ACC112 (cell line): ENCODE results near the gene THRB.

ENCODE experiments used
- H2AFZ ChIP-seq: fragments of 200-600 bp; sonication (generic); one replicate; pipeline ENCODE4 v1.6.0; 2017; ENCODE audit warnings: antibody characterized with exemption, low read length; ENCODE audit not compliant: unreplicated experiment
- H3K27ac ChIP-seq: fragments of 200-600 bp; sonication (generic); 2 replicates; pipeline ENCODE4 v1.5.1; 2014; ENCODE audit warnings: low read depth, mild to moderate bottlenecking, antibody characterized with exemption, low read length, moderate library complexity
- H3K27me3 ChIP-seq: fragments of 200-600 bp; sonication (generic); 2 replicates; pipeline ENCODE4 v1.6.1; 2014; ENCODE audit warnings: mild to moderate bottlenecking, antibody characterized with exemption, low read length, moderate library complexity, mixed read lengths; ENCODE audit not compliant: insufficient read depth
- H3K36me3 ChIP-seq: fragments of 200-600 bp; sonication (generic); 2 replicates; pipeline ENCODE4 v1.6.1; 2016; ENCODE audit warnings: mild to moderate bottlenecking, antibody characterized with exemption, low read length, moderate library complexity, mixed read lengths; ENCODE audit not compliant: insufficient read depth
- H3K4me1 ChIP-seq: fragments of 200-600 bp; sonication (generic); one replicate; pipeline ENCODE4 v1.6.1; 2016; ENCODE audit warnings: low read length, mixed read lengths; ENCODE audit not compliant: insufficient read depth, unreplicated experiment, control insufficient read depth
- H3K4me3 ChIP-seq: fragments of 200-600 bp; sonication (generic); 2 replicates; pipeline ENCODE4 v1.5.1; 2014; ENCODE audit warnings: mild to moderate bottlenecking, low read depth, low read length
- H3K79me2 ChIP-seq: fragments of 200-600 bp; sonication (generic); one replicate; pipeline ENCODE4 v1.6.0; 2016; ENCODE audit warnings: low read length; ENCODE audit not compliant: control insufficient read depth, unreplicated experiment, insufficient read depth

THRB gene

GRCh38 chr3:24512564-24513197 lies 18.0 kb upstream of the THRB start:
- Histone ChIP-seq H3K27me3 (no peaks in the 10 kb centered on the region), H3K4me3 (no peak overlapping the region), H3K36me3 (no peaks in the 10 kb centered on the region), H3K79me2 (no peaks in the 10 kb centered on the region), H3K27ac (no peak overlapping the region), H3K4me1 (peaks cover 27% of the 10 kb centered on the region), H2AFZ (peak overlapping the region; percentile 26)

- H3K4me3 ChIP-seq, result no peak overlapping the region
- H3K4me1 ChIP-seq, result peaks cover 35% of the 10 kb centered on the region
- no peak overlapping the region for H3K27ac ChIP-seq
- H2AFZ ChIP-seq, result no peak overlapping the region
- no peaks in the 10 kb centered on the region for H3K27me3 ChIP-seq
- H3K79me2 ChIP-seq, result no peaks in the 10 kb centered on the region
- no peaks in the 10 kb centered on the region for H3K36me3 ChIP-seq
These were observed 15.5 kb upstream of the THRB start for GRCh38 chr3:24510030-24510648.

GRCh38 chr3:24508423-24508839 lies 13.8 kb upstream of the THRB start:
- H3K79me2 ChIP-seq, result no peaks in the 10 kb centered on the region
- peak overlapping the region; percentile 84 for H3K27ac ChIP-seq
- no peaks in the 10 kb centered on the region for H3K27me3 ChIP-seq
- peaks cover 28% of the 10 kb centered on the region for H3K4me1 ChIP-seq
- H3K4me3 ChIP-seq, result no peak overlapping the region; the same call in 1 of the 2 replicates
- no peak overlapping the region for H2AFZ ChIP-seq
- no peaks in the 10 kb centered on the region for H3K36me3 ChIP-seq

GRCh38 chr3:24507776-24508422 lies 13.2 kb upstream of the THRB start:
- peak overlapping the region; percentile 84 for H3K27ac ChIP-seq
- no peaks in the 10 kb centered on the region for H3K27me3 ChIP-seq
- no peaks in the 10 kb centered on the region for H3K36me3 ChIP-seq
- no peaks in the 10 kb centered on the region for H3K79me2 ChIP-seq
- peak overlapping the region; percentile 17; the same call in 1 of the 2 replicates for H3K4me3 ChIP-seq
- H2AFZ ChIP-seq, result peak overlapping the region; percentile 66
- peaks cover 24% of the 10 kb centered on the region for H3K4me1 ChIP-seq

GRCh38 chr3:24506966-24507775 lies 12.5 kb upstream of the THRB start:
- Histone ChIP-seq H3K79me2 (no peaks in the 10 kb centered on the region), H3K27me3 (no peaks in the 10 kb centered on the region), H3K27ac (peak overlapping the region; percentile 84), H3K4me3 (peak overlapping the region; percentile 17; the same call in 1 of the 2 replicates), H2AFZ (peak overlapping the region; percentile 66), H3K4me1 (peaks cover 26% of the 10 kb centered on the region), H3K36me3 (no peaks in the 10 kb centered on the region)

GRCh38 chr3:24505691-24506550 lies 11.3 kb upstream of the THRB start:
- Histone ChIP-seq H3K4me3 (no peak overlapping the region), H3K4me1 (peaks cover 30% of the 10 kb centered on the region), H2AFZ (no peak overlapping the region), H3K79me2 (no peaks in the 10 kb centered on the region), H3K36me3 (no peaks in the 10 kb centered on the region), H3K27ac (no peak overlapping the region), H3K27me3 (no peaks in the 10 kb centered on the region)

- Histone ChIP-seq H3K4me3 (no peak overlapping the region), H3K4me1 (peaks cover 42% of the 10 kb centered on the region), H2AFZ (no peak overlapping the region), H3K36me3 (no peaks in the 10 kb centered on the region), H3K79me2 (no peaks in the 10 kb centered on the region), H3K27ac (no peak overlapping the region), H3K27me3 (no peaks in the 10 kb centered on the region)
These were observed 10.1 kb upstream of the THRB start for GRCh38 chr3:24504772-24505171.

GRCh38 chr3:24503616-24504113 lies 9.0 kb upstream of the THRB start:
- no peak overlapping the region for H2AFZ ChIP-seq
- no peak overlapping the region for H3K27ac ChIP-seq
- H3K27me3 ChIP-seq, result no peaks in the 10 kb centered on the region
- peaks cover 38% of the 10 kb centered on the region for H3K4me1 ChIP-seq
- no peaks in the 10 kb centered on the region for H3K36me3 ChIP-seq
- no peaks in the 10 kb centered on the region for H3K79me2 ChIP-seq
- H3K4me3 ChIP-seq, result no peak overlapping the region

- no peaks in the 10 kb centered on the region for H3K36me3 ChIP-seq
- no peak overlapping the region for H3K4me3 ChIP-seq
- no peak overlapping the region for H3K27ac ChIP-seq
- H3K4me1 ChIP-seq, result peaks cover 31% of the 10 kb centered on the region
- H3K27me3 ChIP-seq, result no peaks in the 10 kb centered on the region
- H3K79me2 ChIP-seq, result no peaks in the 10 kb centered on the region
- H2AFZ ChIP-seq, result peak overlapping the region; percentile 74
These were observed 8.0 kb upstream of the THRB start for GRCh38 chr3:24502690-24503089.

GRCh38 chr3:24500806-24501205 lies 6.2 kb upstream of the THRB start:
- Histone ChIP-seq H3K36me3 (no peaks in the 10 kb centered on the region), H3K27ac (no peak overlapping the region), H3K4me3 (no peak overlapping the region), H3K4me1 (peaks cover 23% of the 10 kb centered on the region), H3K79me2 (no peaks in the 10 kb centered on the region), H3K27me3 (no peaks in the 10 kb centered on the region), H2AFZ (no peak overlapping the region)
